Sigmoid colon (tissue), 4 donors: Measurements from ENCODE around the gene LZTFL1.

Source experiments
- EP300 ChIP-seq, 4 donors: sonication (generic); formaldehyde crosslinking; IDR thresholded peaks; one replicate each; pipeline ENCODE4 v1.6.1; 2017; ENCODE audit warnings: antibody characterized with exemption in 4 of 4
- TF ChIP-seq, protein P1 (sequence below), 4 experiments: fragments of 450-650 bp in 3 of 4; fragments of 200-600 bp in 1 of 4; IDR thresholded peaks; one replicate each; pipeline ENCODE4 v1.5.1; 2016 to 2019; ENCODE audit warnings: antibody characterized with exemption in 4 of 4, mild to moderate bottlenecking in 3 of 4, moderate library complexity in 2 of 4

DNA sequence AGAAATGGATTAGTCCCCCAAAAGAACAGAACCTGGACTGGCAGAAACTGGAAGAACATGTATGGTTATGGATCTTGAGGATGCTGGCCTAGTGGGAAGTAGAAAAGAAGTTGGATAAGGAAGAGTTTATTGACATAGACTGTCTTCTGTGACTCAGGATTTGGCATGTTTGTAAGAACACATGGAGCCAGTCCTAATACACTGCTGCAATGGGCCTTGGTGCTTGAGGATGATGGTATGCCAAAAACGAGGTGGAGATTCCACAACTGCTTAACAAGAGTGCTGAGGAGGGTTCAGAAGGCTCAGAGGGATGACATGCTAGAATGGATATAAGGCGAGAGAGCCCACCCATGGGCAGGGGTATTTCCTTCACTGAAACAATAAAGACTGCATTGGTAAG, 22.4 kb downstream of the LZTFL1 start:
- TF ChIP-seq, protein P1, sequence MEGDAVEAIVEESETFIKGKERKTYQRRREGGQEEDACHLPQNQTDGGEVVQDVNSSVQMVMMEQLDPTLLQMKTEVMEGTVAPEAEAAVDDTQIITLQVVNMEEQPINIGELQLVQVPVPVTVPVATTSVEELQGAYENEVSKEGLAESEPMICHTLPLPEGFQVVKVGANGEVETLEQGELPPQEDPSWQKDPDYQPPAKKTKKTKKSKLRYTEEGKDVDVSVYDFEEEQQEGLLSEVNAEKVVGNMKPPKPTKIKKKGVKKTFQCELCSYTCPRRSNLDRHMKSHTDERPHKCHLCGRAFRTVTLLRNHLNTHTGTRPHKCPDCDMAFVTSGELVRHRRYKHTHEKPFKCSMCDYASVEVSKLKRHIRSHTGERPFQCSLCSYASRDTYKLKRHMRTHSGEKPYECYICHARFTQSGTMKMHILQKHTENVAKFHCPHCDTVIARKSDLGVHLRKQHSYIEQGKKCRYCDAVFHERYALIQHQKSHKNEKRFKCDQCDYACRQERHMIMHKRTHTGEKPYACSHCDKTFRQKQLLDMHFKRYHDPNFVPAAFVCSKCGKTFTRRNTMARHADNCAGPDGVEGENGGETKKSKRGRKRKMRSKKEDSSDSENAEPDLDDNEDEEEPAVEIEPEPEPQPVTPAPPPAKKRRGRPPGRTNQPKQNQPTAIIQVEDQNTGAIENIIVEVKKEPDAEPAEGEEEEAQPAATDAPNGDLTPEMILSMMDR (IDR thresholded peaks at IDR 0.05), result no peak
- no peak for TF ChIP-seq EP300 (IDR thresholded peaks at IDR 0.05)
